GM23248 (cell line): ENCODE results near the gene UBE2H. TPM values are rescaled to one million over a fixed set of nuclear protein-coding genes. Genes with fewer than 3 reads are reported as not detected.

ENCODE experiments used
- DNase-seq: peaks from one replicate; pipeline ENCODE4 v3.0.0-alpha.2; 2015
- H2AFZ ChIP-seq: fragments of 200-600 bp; sonication (generic); 2 replicates; pipeline ENCODE4 v1.6.1; 2016; ENCODE audit warnings: antibody characterized with exemption
- H3F3A ChIP-seq: fragments of 200-600 bp; sonication (generic); 2 replicates; pipeline ENCODE4 v1.6.1; 2016; ENCODE audit warnings: mild to moderate bottlenecking, antibody characterized with exemption, mixed run types; ENCODE audit not compliant: insufficient read depth
- H3K27ac ChIP-seq: fragments of 200-600 bp; sonication (generic); 2 replicates; pipeline ENCODE4 v1.5.1; 2016; ENCODE audit warnings: mild to moderate bottlenecking
- H3K27me3 ChIP-seq: fragments of 200-600 bp; sonication (generic); replicated peaks from 2 replicates; pipeline ENCODE4 v1.6.1; 2016; ENCODE audit warnings: mild to moderate bottlenecking; ENCODE audit not compliant: insufficient read depth
- H3K36me3 ChIP-seq: fragments of 200-600 bp; sonication (generic); 2 replicates; pipeline ENCODE4 v1.6.1; 2016; ENCODE audit warnings: low read depth, mild to moderate bottlenecking
- H3K4me1 ChIP-seq: fragments of 200-600 bp; sonication (generic); 2 replicates; pipeline ENCODE4 v1.6.1; 2016; ENCODE audit warnings: mild to moderate bottlenecking; ENCODE audit not compliant: insufficient read depth
- H3K4me2 ChIP-seq: fragments of 200-600 bp; sonication (generic); one replicate; pipeline ENCODE4 v1.6.1; 2016; ENCODE audit warnings: mild to moderate bottlenecking; ENCODE audit not compliant: unreplicated experiment
- H3K4me3 ChIP-seq: fragments of 200-600 bp; sonication (generic); 2 replicates; pipeline ENCODE4 v1.5.1; 2016; ENCODE audit warnings: mild to moderate bottlenecking
- H3K79me2 ChIP-seq: fragments of 200-600 bp; sonication (generic); 2 replicates; pipeline ENCODE4 v1.6.1; 2016; ENCODE audit warnings: mild to moderate bottlenecking; ENCODE audit not compliant: insufficient read depth
- H3K9ac ChIP-seq: fragments of 200-600 bp; sonication (generic); 2 replicates; pipeline ENCODE4 v1.6.1; 2016; ENCODE audit warnings: mild to moderate bottlenecking
- H3K9me2 ChIP-seq: fragments of 200-600 bp; sonication (generic); 2 replicates; pipeline ENCODE4 v1.6.1; 2016; ENCODE audit warnings: mixed run types, mild to moderate bottlenecking, moderate library complexity; ENCODE audit not compliant: insufficient read depth
- H3K9me3 ChIP-seq: fragments of 200-600 bp; sonication (generic); one replicate; pipeline ENCODE4 v1.6.1; 2017; ENCODE audit warnings: low read depth
- H4K20me1 ChIP-seq: fragments of 200-600 bp; sonication (generic); 2 replicates; pipeline ENCODE4 v1.6.0; 2016; ENCODE audit not compliant: insufficient read depth
- EZH2 ChIP-seq: fragments of 200-600 bp; sonication (generic); IDR thresholded peaks from 2 replicates; pipeline ENCODE4 v1.6.1; 2018; ENCODE audit warnings: antibody characterized with exemption, mild to moderate bottlenecking; ENCODE audit not compliant: insufficient read depth, poor library complexity, severe bottlenecking
- EZH2phosphoT487 ChIP-seq: fragments of 200-600 bp; sonication (generic); IDR thresholded peaks from 2 replicates; pipeline ENCODE4 v1.6.1; 2018; ENCODE audit warnings: antibody characterized with exemption, moderate library complexity, mild to moderate bottlenecking, low read depth; ENCODE audit not compliant: insufficient read depth
- WGBS, 2 experiments: methylation state at CpG; one replicate each; pipeline ENCODE4 v1.1.6; 2015 to 2017; ENCODE audit warnings: low lambda C conversion rate in 2 of 2, low coverage in 1 of 2; ENCODE audit errors: missing lambda C conversion rate in 2 of 2; 5-methylcytosine and 5-hydroxymethylcytosine counted together
- in situ Hi-C: fragments of 300-500 bp; cut with MboI; formaldehyde crosslinking; loops from 2 replicates; pipeline ENCODE4 v1.15.0; 2020
- polyA plus RNA-seq: library from polyadenylated mRNA; unstranded; fragments of >200 nt; fragmentation: Nextera tagmentation; extraction: Ambion mirVana; gene quantifications from 2 replicates; pipeline ENCODE4 v1.2.1, GENCODE V29; 2016
- total RNA-seq: library from RNA; depleted of rRNA; stranded (reverse); fragments of >200 nt; shearing (Covaris generic); gene quantifications from 2 replicates; pipeline ENCODE4 v1.2.3, GENCODE V29; 2014

The UBE2H gene
- total and polyA plus RNA-seq, 2 experiments from 2014 or later, result 40.7 to 44.4 TPM

DNA sequence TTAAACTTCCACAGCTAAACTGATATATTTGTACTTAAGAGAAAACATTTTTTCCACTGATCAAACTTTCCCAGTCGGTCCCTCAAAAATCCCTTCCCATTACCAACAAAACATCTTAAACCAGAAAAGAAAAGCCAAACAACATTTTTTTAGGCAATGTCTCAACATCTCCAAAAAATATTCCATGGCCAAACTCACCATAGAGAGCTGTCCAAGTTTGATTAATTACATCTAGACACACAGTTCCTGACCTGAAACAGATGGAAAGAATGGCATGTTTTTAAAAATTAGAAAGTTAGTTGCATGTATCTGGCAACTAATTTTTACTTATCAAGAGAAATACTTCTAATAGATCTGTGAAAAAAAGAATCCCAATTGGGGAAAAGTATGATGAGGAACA is 95.4 kb downstream of the UBE2H start:
- H3F3A ChIP-seq, result peaks cover 38% of the 10 kb centered on the region
- 32 to 43% methylated on average over 1 of the region's 1 CpG for WGBS, 2 experiments
- peaks cover 40% of the 10 kb centered on the region for H3K4me1 ChIP-seq
- TF ChIP-seq EZH2 (no peak), EZH2phosphoT487 (no peak)
- H3K36me3 ChIP-seq, result no peaks in the 10 kb centered on the region
- H3K9ac ChIP-seq, result no peak overlapping the region
- no peak for DNase-seq
- no peaks in the 10 kb centered on the region for H3K9me2 ChIP-seq
- peaks cover 63% of the 10 kb centered on the region for H3K79me2 ChIP-seq
- no peaks in the 10 kb centered on the region for H3K9me3 ChIP-seq
- H4K20me1 ChIP-seq, result no peaks in the 10 kb centered on the region
- in situ Hi-C loops, result no loop called here
- H3K4me2 ChIP-seq, result no peak overlapping the region
- H3K4me3 ChIP-seq, result no peak overlapping the region
- H3K27ac ChIP-seq, result no peak overlapping the region
- no peak overlapping the region for H2AFZ ChIP-seq
- no peaks in the 10 kb centered on the region for H3K27me3 ChIP-seq

DNA sequence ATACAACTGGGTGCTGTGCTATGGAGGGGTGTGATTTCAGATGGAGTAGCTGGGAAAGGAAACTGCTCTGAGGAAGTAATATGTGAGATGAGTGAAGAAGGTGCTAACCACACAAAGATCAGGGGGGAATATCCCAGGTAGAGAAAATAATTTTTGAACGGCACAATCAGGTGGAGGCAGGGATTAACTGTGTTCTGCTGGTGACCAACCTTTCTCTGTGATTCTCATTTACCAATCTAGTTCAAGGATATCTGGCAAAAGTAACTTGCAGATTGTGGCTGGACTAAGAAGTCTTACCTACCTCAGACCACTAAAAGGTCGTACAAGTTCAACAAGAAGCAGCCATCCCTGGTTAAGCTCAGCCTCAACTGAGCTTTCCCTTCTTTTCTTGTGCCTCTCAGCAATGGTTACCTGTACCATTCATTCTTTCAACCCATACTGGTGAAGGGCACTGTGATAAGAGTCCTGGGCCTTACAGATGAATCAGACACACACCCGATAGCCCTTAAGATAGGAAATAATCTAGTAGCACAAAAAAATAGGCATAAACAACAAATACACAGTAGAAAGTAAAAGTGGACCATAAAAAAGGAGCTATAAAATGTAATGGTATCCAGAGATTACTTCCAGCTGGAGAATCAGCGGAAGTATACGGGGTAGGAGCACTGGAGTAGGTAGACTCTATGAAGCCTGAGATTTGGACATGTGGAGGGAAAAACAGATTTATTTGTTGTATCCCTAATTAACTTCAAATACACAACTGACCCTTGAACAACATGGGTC is 96.6 kb downstream of the UBE2H start:
- Histone ChIP-seq H3K9ac (no peak overlapping the region), H3K79me2 (peaks cover 63% of the 10 kb centered on the region), H3K36me3 (no peaks in the 10 kb centered on the region), H3K27ac (no peak overlapping the region), H4K20me1 (no peaks in the 10 kb centered on the region), H2AFZ (no peak overlapping the region), H3K4me1 (peaks cover 40% of the 10 kb centered on the region), H3K27me3 (no peaks in the 10 kb centered on the region), H3K9me3 (no peaks in the 10 kb centered on the region), H3K4me3 (no peak overlapping the region), H3F3A (peaks cover 50% of the 10 kb centered on the region), H3K4me2 (peak overlapping the region; percentile 69), H3K9me2 (no peaks in the 10 kb centered on the region)
- in situ Hi-C loops, result no loop called here
- WGBS, 2 experiments, result 97 to 98% methylated on average over 5 of the region's 5 CpGs
- no peak for DNase-seq
- TF ChIP-seq EZH2 (no peak), EZH2phosphoT487 (no peak)

DNA sequence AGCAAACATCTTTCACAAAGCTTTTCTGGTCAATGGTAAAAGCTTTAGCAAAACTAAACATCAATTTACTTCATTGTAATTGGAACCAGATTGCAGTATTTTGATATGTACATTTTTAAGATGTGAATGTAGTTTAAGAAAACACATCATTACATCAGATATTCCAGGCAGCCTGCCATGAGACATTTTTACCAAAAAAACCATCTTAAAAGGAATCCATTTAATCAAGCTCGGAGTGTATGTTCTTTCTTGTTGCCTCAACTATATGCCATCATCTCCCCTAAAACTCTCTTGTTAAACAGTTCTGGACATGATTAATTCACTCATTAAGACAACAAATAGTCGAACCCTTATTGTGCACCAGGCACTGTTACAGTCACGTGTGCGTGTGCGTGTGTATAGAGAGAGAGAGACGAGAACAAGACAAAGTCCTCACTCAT is 97.5 kb downstream of the UBE2H start:
- no peaks in the 10 kb centered on the region for H3K27me3 ChIP-seq
- peak overlapping the region; percentile 69 for H3K4me2 ChIP-seq
- TF ChIP-seq EZH2, result no peak
- TF ChIP-seq EZH2phosphoT487, result peak; percentile 86; the same call in 1 of the 2 replicates
- peaks cover 63% of the 10 kb centered on the region for H3K79me2 ChIP-seq
- H3F3A ChIP-seq, result peaks cover 52% of the 10 kb centered on the region
- H3K4me1 ChIP-seq, result peaks cover 40% of the 10 kb centered on the region
- WGBS, 2 experiments, result 58 to 61% methylated on average over 6 of the region's 6 CpGs
- H3K4me3 ChIP-seq, result 0 out of 2 replicates have a peak overlapping the region, but pooled peaks have one; percentile 40
- in situ Hi-C loops, result no loop called here
- peak overlapping the region; percentile 83 for H3K27ac ChIP-seq
- H4K20me1 ChIP-seq, result no peaks in the 10 kb centered on the region
- DNase-seq, result peak; percentile 91
- no peaks in the 10 kb centered on the region for H3K36me3 ChIP-seq
- no peak overlapping the region for H2AFZ ChIP-seq
- no peaks in the 10 kb centered on the region for H3K9me2 ChIP-seq
- peak overlapping the region; percentile 54 for H3K9ac ChIP-seq
- no peaks in the 10 kb centered on the region for H3K9me3 ChIP-seq

DNA sequence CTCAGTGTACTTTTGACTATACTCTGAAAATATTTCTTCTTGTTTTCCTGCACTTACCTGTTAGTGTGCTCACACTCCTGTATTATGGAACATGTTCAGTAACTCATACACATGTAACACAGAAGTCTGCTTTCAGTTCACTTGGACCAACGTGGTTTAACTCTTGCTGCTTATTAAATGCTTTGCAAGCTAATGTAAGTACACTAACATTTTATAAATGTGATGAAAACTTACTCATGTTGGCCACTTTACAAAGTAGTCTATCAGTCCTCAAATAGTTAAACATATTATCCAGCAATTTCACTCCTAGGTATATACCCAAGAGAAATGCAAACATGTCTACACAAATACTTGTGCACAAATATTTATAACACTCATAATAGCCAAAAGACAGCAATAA is 98.4 kb downstream of the UBE2H start:
- H3K79me2 ChIP-seq, result peaks cover 62% of the 10 kb centered on the region
- H3K4me1 ChIP-seq, result peaks cover 40% of the 10 kb centered on the region
- H3F3A ChIP-seq, result peaks cover 52% of the 10 kb centered on the region
- H3K4me2 ChIP-seq, result peak overlapping the region; percentile 69
- no peaks in the 10 kb centered on the region for H3K36me3 ChIP-seq
- no peaks in the 10 kb centered on the region for H3K9me2 ChIP-seq
- H3K4me3 ChIP-seq, result peak overlapping the region; percentile 40
- in situ Hi-C loops, result no loop called here
- no peaks in the 10 kb centered on the region for H4K20me1 ChIP-seq
- TF ChIP-seq EZH2phosphoT487, result no peak
- TF ChIP-seq EZH2, result no peak
- H3K9me3 ChIP-seq, result no peaks in the 10 kb centered on the region
- WGBS, 2 experiments, result 32 to 36% methylated on average over 1 of the region's 1 CpG
- no peak overlapping the region for H2AFZ ChIP-seq
- no peaks in the 10 kb centered on the region for H3K27me3 ChIP-seq
- peak overlapping the region; percentile 54 for H3K9ac ChIP-seq
- H3K27ac ChIP-seq, result peak overlapping the region; percentile 83
- peak; percentile 16 for DNase-seq
